SHP77 (cell line): ENCODE results near the gene RIPOR3.
"Not testable (repeated sequence)": the region's sequence is repeated elsewhere in the genome, so short reads cannot be mapped to it uniquely, and the experiment has no call there.

Experiments
- DNase-seq, 2 experiments: peaks; one replicate each; lab custom pipeline; 2025; lab: John Stamatoyannopoulos, UW

RIPOR3 gene

DNA sequence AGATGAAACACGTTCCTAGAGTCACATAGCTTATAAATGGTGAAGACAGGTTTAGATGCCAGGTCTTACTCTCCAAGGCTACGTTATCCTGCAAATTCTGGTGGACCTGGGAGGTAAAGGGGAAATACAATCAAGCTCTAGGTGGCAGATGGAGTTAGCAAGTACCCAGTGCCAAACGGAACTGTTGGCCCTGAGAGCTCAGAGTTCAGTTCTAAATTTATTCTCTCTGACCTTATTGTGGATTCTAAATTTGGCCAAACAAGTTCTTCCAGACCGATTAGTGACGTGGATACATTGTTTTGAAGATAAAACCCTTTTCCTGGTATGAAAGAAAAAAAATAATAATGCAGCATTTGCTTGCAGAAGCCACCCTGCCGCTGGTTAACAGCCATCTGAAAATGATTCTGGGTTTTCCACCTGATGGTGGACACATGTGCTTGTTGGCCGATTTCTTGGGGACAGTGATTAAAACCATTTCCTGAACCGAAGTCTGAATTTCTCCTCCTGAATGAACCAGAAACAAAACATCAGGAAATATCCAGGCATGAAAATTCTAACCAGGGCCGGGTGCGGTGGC lies 32.5 kb downstream of the RIPOR3 start:
- no peak for DNase-seq

DNA sequence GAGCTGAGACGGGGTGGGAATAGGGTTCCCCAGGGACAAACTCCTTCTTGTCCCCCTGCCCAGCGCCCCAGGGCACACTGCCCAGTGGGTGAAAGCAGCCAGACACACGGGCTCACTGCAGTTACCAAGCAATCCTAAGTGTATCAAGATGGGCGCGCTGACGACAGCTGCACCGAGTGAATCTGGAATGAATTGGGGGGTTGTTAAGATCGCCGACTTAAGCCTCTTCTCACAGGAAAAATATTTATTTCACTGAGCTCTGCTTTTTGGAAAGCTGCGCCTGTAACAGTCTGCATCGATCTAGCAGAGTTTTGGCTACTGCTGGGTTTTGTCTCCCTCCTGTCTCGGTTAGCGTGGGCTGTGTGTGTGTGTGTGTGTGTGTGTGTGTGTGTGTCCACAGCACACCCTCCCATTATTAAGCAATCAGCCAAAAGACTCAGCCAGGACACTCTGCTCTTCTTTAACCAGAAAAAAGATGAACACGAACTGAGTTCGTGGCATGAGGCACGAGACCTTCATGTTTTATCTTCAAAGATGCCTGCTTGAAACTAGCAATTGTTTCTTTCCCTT lies 35.9 kb downstream of the RIPOR3 start:
- DNase-seq = no peak

DNA sequence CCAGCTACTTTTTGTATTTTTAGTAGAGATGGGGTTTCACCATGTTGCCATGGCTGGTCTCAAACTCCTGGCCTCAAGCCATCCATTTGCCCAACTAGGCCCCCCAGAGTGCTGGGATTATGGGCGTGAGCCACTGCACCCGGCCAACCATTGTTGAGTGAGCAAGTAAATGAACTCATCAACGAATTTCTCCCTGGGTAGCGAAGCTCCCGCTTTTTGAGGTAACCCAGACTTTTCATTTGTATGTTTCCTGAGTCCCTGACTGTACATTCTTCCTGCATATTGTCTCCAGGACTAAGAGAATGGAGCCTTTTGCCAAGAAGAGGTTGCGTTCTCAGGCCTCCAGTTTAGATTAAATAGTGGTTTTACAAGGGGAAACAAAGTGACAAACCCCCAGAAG lies 36.4 kb downstream of the RIPOR3 start:
- DNase-seq = no peak

DNA sequence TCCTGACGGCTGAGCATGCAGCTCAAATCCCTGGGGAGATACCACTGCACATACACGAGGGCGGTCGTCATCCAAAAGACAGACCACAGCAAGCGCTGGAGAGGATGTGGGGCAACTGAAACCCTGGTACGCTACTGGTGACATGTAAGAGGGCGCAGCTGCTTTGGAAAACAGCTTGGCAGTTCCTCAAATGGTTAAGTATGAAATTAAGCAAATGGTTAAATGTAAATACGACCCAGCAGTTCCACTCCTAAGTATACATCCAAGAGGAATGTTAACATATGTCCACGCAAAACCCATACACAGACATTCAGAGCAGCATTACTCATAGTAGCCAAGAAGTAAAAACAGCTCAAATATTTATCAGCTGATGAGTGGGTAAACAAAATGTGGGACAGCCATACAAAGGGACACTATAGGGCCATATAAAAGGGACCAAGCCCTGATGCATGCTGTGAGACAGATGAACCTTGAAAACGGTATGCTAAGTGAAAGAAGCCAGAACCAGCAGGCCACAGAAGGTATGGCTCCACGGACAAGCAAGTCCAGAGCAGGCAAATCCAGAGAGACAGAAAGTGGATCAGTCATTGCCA lies 38.5 kb downstream of the RIPOR3 start:
- DNase-seq = no peak

DNA sequence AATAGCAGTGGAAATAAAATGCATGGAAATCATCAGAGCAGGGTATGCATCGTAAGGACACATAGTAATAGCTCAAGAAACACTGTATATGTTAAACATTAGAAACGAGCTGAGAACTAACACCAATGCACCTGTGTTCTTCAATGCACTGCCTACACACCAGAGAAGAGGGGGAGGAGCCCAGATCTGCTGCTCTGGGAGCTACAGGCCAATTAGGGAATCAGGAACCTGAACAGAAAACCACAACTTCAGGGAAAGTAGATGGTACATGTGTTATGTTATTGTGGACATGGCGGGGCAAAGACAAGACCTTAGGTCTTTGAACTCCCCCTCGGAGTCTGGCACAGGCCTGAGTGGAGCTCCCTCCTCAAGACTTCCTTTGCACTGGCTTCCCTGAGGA lies 39.7 kb downstream of the RIPOR3 start:
- DNase-seq = no peak

DNA sequence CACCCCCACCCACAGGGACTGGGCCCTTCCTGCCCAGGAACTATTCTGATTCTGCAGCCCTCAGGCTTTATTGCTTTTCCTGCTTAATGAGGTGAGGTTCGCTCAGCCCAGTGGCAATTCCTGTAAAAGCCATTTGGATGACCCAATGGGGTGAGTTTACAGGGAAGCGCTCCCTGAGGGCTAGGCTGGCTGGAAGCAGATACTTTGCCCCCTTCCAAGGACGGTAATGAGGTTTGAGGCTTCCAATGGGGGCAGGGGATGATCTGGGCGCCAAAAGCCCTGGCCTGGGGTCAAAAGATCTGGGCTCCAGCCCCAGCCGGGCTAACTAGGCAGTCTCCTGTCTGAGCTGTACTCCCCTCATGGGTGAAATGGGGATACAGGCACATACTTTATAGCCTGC lies 41.8 kb downstream of the RIPOR3 start:
- DNase-seq = no peak

DNA sequence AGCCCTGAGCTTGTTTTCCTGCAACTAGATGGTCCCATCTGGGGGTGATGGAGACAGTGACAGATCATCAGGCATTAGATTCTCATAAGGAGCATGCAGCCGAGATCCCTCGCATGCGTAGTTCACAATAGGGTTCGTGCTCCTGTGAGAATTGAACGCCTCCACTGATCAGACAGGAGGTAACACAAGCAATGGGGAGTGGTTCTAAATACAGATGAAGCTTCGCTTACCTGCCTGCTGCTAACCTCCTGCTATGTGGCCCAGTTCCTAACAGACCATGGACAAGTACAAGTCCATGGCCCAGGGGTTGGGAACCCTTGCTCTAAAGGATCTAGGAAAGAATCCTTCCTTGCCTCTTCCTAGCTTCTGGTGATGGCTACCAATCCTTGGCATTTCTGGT lies 42.7 kb downstream of the RIPOR3 start:
- DNase-seq = no peak

DNA sequence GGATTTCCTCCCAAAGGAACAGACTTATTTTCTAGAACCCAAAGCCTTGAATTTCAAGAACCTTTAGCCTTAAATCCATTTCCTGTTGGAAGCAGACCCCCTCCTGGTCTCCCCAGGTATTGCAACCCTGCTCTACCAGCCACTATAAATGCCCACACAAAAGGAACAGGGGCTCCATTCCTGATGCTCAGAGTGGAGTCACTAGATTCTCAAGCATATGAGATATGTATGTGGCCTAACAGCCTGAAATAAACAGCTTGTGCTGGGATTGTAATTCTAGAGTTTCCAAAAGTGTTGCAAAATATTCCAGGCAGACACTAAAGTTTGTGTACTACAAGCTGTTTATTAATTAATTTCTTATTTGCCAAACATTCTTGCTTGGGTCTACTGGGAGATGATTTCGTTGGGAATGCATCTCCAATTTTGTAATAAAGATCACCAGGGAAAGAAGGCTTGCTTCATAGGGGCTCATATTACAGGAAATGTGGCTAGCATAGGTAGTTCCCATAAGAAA lies 44.8 kb downstream of the RIPOR3 start:
- DNase-seq = no peak

DNA sequence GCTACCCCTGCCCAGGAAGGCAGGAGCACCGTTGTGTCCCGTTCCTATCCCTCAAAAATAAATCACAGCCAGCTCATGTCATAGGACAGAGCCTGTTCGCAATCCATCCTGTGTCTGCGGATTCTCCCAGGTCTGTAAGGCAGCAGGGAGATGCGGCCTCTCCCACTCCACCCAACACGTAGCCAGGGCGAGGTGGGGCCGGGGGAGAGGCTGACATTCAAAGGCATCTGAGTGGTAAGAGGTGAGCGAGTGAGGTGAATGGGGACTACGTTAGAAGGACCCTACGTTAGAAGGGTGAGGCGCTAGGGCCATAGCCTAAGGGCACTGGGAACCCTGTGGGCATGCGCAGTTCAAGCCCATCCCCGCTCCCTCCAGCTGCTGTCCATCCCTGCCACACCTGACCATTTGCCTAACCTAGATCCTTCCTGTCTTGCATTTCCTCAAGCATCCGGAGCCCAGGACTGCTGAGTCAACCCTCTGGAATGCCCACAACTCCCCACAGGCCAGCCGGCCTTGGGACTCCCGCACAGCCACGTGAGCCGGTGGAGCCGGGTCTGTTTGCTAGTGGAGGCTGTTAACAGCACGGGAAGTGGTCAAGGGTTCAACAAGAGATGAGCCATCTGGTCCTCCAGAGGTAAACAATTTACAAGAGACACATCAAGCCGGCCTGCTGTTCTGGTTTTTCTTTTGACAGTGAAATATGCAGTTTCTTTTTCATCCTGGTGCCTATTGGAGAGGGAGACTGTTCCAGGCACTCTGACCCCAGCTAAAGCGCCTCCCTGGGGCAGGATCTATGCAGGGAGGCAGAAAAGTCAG lies 45.9 kb downstream of the RIPOR3 start:
- DNase-seq = peak in 1 of 2 experiments; percentile 31

DNA sequence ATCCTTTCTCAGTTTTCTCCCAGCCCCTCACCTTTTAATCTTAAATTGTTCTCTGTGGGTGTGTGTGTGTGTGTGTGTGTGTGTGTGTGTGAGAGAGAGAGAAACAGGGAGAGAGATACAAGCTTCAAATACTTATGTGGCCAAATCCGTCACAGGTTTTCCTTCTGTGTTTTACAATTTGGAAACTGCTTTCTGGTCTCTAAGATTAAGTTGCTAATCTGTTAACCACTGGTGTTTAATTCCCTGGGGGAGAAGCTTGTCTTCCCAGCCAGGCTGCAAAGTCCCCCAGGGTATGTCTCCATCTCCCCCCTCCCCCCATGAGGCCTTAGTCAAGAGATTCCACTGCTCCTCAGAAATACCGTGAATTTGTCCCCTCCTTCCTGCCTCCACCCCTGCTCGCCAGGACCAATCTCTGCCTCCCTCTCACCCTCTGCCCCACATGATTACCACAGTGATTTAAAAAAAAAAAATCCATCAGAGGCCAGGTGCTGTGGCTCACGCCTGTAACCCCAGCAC lies 49.0 kb downstream of the RIPOR3 start:
- no peak for DNase-seq

DNA sequence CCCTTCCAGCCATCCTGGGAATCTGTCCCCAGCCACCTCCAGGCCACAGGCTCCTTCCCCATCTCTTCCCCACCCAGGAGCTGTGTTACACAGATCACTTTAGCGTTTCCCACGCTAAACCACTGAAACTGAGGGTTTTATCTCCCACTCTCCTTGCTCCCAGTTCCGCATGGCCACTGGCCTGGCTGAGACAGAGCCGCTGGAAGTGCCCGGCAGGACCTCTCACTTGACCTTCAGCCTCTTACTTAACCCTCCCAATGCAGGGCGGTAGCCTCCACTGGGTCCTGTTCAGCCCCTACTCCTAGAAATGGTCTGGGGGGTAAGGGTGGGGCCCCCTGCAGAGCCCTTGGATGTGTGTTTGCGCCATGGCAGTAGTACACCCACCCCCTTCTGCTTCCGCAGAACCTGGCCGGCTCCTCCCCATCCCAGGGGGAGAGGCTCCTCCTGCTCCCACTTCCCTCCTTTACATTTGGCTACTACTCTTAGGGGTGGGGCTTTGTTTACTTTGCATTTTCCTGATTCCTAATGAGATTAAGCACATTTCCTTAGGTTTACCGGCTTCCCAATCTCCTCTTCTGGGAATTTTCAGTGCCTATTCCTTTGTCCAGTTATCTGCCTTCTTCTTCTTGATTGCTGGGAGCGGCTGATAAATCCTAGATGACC lies 49.6 kb downstream of the RIPOR3 start:
- DNase-seq = not testable (repeated sequence)

DNA sequence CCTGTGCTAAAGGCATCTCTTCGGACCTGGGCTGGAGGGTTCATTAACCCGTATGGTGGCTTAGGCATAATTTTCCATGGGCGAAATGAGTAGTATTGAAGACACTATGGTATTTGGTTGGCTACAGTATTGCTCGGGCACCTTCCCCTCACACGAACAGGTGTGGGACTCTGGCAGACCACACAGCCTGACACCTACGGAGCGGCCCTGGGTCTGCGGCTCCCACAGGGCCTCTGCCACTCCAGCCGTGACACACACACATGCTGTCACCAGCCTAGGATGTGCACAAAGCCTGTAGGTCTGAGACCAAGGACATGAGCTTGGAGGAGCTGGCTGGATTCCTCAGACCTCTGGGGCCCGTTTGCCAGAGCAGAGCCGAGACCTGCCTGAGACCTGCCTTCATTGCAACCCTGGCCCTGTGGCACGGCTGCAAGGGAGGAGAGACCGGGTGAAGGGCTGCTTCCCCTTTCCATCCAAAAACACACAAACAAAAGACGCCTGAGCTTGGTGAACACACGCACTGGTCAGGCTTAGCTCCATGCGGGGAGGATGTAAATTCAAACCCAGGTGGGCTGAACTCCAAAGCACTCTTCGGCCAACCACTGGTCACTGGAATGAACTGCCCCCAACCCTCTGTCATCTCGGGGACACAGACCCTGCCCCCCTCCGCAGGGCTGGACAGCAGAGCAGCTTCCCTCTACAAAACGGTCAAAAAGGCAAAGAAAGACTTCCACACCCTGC lies 51.2 kb downstream of the RIPOR3 start:
- not testable (repeated sequence) for DNase-seq

DNA sequence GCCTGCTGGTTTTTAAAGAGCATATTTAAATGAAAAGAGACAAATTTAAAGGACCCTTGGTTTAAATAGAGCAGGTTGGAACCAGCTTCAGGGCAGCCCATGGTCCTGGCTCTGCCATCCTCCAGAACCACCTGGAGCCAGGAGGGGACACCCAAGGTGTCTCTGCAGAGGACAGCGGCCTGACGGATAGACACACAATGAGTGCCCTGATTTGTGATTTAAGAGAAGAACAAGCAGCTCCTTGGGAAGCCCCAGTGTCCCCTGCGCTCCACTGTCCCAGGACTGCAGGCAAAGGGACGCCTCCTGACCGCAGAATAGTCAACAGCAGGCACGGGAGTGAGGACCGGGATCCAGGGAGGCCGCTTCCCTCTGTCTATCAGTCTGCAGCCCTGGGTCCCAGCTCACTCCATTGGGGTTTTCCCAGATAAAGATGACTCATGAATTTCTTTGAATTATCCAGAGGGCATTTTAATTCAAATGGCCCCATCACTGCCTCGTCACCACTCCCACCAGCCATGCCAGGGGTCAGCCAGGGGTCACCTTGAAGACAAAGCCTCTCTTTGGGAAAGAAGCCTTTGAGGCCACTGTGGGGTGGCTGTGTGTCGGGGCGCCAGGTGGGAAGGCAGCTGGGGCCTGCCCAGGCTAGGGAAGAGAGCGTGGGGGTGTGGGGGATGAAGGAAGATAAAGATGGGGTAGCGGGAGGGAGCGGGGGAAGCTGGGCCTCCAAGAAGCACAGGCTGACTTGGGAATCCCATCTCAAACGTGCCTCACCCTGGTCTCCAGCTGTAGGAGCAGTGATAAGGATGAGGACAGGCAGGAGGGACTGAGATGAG lies 53.1 kb downstream of the RIPOR3 start:
- DNase-seq = not testable (repeated sequence)

DNA sequence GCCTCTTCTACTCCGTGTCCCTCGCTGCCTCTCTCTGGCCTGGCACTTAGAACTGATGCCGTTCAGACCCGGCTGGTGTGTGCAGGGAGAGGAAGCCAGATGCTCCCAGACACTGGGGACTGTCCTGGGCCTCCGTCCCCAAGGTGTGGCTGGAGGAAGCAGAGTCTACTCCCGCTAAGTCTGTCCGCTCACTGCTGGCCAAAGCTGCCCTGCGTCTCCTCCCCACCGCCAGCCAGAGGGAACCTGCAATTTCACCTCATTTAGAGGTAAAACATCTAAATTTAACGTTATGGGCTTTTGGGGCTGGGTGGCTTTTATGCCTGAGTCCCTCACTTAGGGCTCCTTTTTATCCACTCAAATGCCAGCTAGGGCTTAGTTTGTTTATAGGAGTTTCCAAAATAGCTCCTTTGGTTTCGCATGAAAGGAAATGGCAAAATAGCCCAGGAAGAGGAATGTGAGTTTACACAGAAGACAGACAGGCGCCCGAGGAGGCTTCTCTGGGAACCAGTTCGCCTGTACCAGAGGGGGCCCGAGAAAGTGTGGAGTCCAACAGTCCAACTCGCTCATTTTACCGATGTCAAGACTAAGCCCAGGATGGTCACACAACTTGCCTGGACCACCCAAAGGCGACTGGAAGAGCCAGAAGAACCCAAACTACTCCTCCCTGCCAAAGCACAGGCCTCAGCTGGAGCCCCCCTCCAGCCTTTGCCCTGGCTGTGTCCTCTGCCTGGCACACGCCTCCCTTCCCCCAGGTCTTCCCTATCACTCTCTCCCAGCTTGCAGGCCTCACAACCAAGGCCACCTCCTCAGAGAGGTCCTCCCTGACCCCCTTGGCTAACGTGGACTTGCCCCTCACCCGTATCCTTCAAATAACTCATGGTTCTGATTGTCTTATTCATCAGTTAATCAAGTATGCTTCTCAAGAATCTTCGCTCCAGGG lies 54.5 kb downstream of the RIPOR3 start:
- no peak for DNase-seq

DNA sequence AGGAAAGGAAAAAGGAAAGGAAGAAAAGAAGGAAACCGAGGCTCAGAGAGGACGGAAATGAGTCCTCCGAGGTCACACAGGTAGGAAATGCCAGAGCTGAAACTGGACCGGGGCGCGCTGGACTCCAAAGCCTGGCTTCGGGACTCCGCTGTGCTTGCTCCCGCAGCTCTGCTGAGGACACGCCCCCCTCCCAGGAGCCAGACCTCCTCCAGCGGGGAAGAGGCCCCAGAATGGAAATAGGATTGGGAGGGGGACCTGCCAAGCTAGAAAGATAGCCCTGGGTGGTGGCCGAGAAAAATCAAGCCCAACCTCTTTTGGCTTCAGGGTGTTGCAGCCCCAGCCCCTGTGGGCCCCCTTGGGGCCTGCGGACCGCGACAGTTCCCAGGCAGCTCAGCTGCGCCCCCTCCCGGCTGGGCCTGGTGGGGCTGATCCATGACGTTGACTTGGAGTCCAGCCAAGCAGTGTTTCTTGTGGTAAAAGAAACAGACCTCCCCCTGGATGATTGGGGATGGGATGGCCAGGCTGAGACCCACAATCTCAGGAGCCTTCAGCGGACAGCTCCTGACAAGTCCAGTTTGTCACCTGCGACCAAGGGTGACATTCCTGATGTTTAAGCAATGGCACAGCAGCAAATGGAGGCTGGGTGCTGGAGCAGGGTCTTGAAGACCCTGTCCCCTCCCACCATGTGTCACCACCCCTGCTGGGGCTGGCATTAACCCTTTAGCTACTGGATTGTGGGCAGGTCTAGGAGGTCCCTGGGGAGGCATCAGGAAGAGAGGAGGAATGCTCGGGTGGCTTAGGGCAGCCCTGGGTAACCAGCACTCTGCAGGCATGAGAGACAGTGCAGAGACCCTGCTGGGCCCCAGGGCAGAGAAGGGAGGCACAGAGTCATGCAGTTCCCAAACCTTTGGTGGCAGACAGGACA lies 55.4 kb downstream of the RIPOR3 start:
- DNase-seq = peak; percentile 21 to 44

DNA sequence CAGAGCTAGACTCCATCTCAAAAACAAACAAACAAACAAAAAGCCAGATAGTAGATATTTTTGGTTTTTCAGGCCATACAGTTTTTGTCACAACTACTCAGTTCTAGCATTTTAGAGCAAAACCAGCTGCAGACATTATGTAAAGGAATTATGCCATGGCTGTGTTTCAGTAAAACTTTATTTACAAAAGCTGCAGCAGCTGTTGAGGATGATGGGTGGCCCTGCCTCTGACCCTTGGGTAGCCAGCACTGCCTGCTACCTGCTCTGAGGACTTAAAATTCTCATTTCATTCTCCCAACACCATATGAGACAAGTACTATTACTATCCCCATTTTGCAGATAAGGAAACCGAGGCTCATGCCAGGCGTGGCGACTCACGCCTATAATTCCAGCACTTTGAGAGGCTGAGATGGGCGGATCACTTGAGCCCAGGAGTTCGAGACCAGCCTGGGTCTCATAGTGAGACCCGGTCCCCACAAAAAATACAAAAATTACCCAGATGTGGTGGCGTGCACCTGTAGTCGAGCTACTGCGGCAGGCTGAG lies 56.3 kb downstream of the RIPOR3 start:
- no peak for DNase-seq

DNA sequence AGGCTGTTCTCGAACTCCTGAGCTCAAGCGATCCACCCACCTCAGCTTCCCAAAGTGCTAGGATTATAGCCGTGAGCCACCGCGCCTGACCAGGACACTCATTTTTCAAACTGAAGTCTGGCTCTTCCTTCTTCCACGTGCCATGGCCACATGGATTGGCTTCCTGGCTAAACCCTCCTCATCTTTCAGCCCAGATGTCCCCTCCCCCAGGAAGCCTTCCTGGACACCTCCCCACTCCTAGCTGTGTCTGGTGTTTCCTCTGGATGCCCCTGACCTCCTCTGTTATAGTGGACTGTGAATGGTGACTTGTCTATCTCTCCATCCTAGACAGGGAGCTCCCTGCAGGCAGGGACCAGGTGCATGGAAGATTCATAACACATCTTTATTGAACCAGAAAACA lies 57.2 kb downstream of the RIPOR3 start:
- DNase-seq = no peak

DNA sequence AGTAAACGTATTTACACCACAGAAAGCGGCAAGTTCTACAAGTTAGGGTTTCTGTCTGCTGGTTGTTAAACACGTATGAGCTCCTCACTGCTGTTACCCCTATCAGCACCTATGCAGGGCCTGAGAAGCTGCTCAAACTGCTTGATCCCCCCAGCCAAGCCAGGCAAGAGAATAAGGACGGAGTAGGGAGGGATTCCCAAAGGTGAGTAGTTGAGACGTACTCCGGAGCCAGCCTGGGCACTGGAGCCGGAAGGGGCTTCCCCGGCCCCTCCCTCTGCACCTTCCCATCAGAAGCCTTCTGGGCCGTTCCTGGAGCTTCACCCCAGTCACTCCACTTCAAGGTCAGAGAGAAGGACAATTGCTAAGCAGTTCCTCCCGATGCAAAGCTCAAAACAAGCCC lies 58.0 kb downstream of the RIPOR3 start:
- no peak for DNase-seq
